BLaER1 treated with 17β-estradiol and CSF1 and Interleukin-3, amounts not matched to agents 10 nM and 100 nM (cell line): Measurements from ENCODE around the gene DPP6.

Experiments used
- H3K27ac ChIP-seq, 11 experiments: shearing (Covaris generic); formaldehyde crosslinking; 2 replicates each; pipeline ENCODE4 v1.8.1; 2022
- H3K27me3 ChIP-seq, 11 experiments: shearing (Covaris generic); formaldehyde crosslinking; 2 replicates each; pipeline ENCODE4 v1.8.1; 2022
- H3K36me3 ChIP-seq, 11 experiments: shearing (Covaris generic); formaldehyde crosslinking; 2 replicates each; pipeline ENCODE4 v1.8.1; 2022
- H3K4me1 ChIP-seq, 10 experiments: shearing (Covaris generic); formaldehyde crosslinking; 2 replicates each; pipeline ENCODE4 v1.8.1; 2022
- H3K4me2 ChIP-seq, 11 experiments: shearing (Covaris generic); formaldehyde crosslinking; 2 replicates each; pipeline ENCODE4 v1.8.1; 2022
- H3K4me3 ChIP-seq, 10 experiments: shearing (Covaris generic); formaldehyde crosslinking; 2 replicates each; pipeline ENCODE4 v1.8.1; 2022
- H3K9ac ChIP-seq, 11 experiments: shearing (Covaris generic); formaldehyde crosslinking; 2 replicates each; pipeline ENCODE4 v1.8.1; 2022
- H3K9me3 ChIP-seq, 11 experiments: shearing (Covaris generic); formaldehyde crosslinking; replicated peaks in 1 of 11; 2 replicates each; pipeline ENCODE4 v1.8.1; 2022
- H4K20me1 ChIP-seq, 11 experiments: shearing (Covaris generic); formaldehyde crosslinking; 2 replicates each; pipeline ENCODE4 v1.8.1; 2022
- Cebpa-rat ChIP-seq, 11 experiments: shearing (Covaris generic); IDR thresholded peaks; 2 replicates each; pipeline ENCODE4 v1.8.1; 2022

DPP6 gene

DNA sequence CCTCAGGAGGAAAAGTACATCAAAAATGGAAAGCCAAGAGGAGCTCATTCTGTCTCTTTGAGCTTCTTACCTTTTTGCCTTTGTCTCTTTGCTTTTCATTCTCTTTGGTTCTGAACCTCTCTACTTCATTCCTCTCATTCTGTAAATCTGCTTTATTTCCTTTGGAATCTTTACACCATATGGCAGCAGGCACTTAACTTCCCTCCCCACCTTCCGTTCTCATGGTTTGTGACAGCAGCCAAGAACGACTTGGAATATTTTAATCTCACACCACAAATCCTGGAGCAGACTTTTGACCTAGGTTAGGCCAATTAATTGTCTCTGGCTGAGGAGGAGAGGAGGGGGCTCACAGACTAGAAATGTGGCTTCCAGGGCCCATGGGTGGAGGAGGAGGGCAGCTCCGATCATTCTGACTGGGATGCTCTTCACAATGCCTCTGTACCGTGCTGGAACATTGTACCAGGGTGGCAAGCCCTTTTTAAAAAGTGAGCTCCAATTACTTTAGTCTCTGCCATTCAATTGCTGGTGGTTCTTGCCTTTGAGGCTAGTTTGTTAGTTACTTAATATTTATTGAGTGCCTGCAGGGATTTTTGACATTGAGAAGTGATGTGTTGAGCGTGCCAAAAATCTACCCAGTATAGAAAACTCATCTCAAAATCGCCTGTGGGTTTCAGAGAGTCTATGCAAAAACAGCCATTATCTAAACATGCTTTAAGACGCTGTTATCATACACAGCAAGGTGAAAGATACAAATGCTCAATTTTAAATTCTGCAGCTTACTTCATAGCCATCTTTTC is 386.6 kb downstream of the DPP6 start:
- Histone ChIP-seq H3K4me2 (no peak overlapping the region), H3K4me1 (no peaks in the 10 kb centered on the region), H3K27ac (no peak overlapping the region), H3K4me3 (no peak overlapping the region), H4K20me1 (no peaks in the 10 kb centered on the region; a peak in 1 of 22 replicates), H3K36me3 (no peaks in the 10 kb centered on the region), H3K9ac (no peak overlapping the region), H3K9me3 (no peaks in the 10 kb centered on the region), H3K27me3 (no peaks in the 10 kb centered on the region)
- TF ChIP-seq Cebpa-rat (IDR thresholded peaks at IDR 0.05) = no peak

DNA sequence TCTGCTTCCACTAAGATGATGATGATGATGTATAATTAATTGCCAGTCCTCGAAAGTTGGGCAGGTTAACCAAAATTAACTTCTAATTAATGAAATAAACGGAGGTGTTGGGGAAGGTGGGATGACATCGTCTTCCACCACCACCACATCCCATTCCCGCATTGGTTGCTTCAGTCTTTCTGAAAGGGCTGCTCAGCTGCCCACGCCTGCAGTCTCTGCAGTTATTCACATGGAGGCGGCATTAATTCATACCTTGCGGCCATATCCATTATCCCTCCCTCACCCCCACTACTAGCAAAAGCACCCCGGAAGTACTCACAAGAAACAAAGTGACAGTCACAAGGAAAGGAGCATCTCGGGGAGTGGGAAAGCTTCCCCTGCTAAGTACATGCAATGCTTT is 387.9 kb downstream of the DPP6 start:
- no peaks in the 10 kb centered on the region for H3K36me3 ChIP-seq
- no peaks in the 10 kb centered on the region; a peak in 1 of 22 replicates for H4K20me1 ChIP-seq
- H3K4me2 ChIP-seq = no peak overlapping the region
- H3K9me3 ChIP-seq = no peaks in the 10 kb centered on the region
- no peak overlapping the region for H3K4me3 ChIP-seq
- no peak overlapping the region for H3K27ac ChIP-seq
- TF ChIP-seq Cebpa-rat (IDR thresholded peaks at IDR 0.05) = no peak
- H3K4me1 ChIP-seq = no peaks in the 10 kb centered on the region
- no peak overlapping the region for H3K9ac ChIP-seq
- H3K27me3 ChIP-seq = no peaks in the 10 kb centered on the region

DNA sequence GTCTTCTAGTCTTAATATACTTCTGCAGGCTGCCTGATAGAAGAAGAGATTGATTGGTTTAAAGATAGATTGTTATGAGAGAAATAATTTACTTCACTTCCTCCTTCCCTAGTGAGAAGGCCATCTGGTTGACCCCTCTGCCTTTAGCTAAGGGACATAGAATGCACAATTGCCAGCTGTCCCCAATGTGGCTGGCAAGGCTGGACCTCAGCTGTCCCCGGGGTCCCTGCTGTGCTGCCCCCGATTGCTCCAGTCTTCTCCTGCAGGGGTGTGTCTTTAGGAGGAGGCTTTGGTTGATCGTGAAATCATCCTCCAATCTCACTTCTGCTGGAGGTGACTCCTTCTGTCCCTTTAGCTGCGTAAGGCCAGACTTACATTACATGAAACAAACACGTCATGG is 388.5 kb downstream of the DPP6 start:
- Histone ChIP-seq H4K20me1 (no peaks in the 10 kb centered on the region; a peak in 1 of 22 replicates), H3K36me3 (no peaks in the 10 kb centered on the region), H3K4me1 (no peaks in the 10 kb centered on the region), H3K9ac (no peak overlapping the region), H3K27ac (no peak overlapping the region), H3K9me3 (peaks cover 0 to 5% (median under 1%) of the 10 kb centered on the region in 11 experiments; a peak in 4 of 22 replicates), H3K27me3 (no peaks in the 10 kb centered on the region), H3K4me3 (no peak overlapping the region), H3K4me2 (no peak overlapping the region)
- TF ChIP-seq Cebpa-rat (IDR thresholded peaks at IDR 0.05) = no peak

DNA sequence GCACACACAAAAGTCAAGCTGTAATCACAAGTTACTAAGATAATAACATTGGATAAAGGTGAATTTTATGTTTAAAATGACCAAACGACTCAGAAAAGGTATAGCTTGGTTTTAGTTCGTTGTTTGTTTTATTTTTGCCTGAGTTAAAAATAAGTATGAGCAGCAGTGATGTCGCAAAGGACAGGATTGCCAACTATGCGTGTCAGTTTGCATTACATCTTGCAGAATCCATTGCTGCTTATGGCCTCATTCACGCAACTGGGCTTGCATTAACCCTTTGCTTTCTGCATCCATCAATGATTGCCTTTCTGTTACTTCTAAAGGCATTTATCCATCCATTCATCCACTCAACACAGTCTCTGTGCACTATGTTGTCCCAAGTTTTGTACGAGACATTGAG is 389.6 kb downstream of the DPP6 start:
- Histone ChIP-seq H3K27ac (no peak overlapping the region), H3K9me3 (peaks cover 0 to 12% (median 6%) of the 10 kb centered on the region in 11 experiments; a peak in 8 of 22 replicates), H4K20me1 (no peaks in the 10 kb centered on the region; a peak in 1 of 22 replicates), H3K36me3 (no peaks in the 10 kb centered on the region), H3K4me3 (no peak overlapping the region), H3K4me1 (no peaks in the 10 kb centered on the region), H3K9ac (no peak overlapping the region), H3K27me3 (no peaks in the 10 kb centered on the region), H3K4me2 (no peak overlapping the region)
- no peak for TF ChIP-seq Cebpa-rat (IDR thresholded peaks at IDR 0.05)

GRCh38 chr7:154442939-154443338 is 390.7 kb downstream of the DPP6 start:
- no peak overlapping the region for H3K9ac ChIP-seq
- TF ChIP-seq Cebpa-rat (IDR thresholded peaks at IDR 0.05) = no peak
- H3K27ac ChIP-seq = no peak overlapping the region
- H3K9me3 ChIP-seq = peaks cover 0 to 13% (median 6%) of the 10 kb centered on the region in 11 experiments; a peak in 8 of 22 replicates
- no peak overlapping the region for H3K4me3 ChIP-seq
- no peak overlapping the region for H3K4me2 ChIP-seq
- H3K36me3 ChIP-seq = no peaks in the 10 kb centered on the region
- no peaks in the 10 kb centered on the region for H3K27me3 ChIP-seq
- H3K4me1 ChIP-seq = no peaks in the 10 kb centered on the region
- H4K20me1 ChIP-seq = no peaks in the 10 kb centered on the region; a peak in 1 of 22 replicates

GRCh38 chr7:154450451-154450850 is 398.3 kb downstream of the DPP6 start:
- no peak overlapping the region for H3K27ac ChIP-seq
- H3K4me2 ChIP-seq = peak overlapping the region in 2 of 11 experiments; percentile 12 to 22; a peak in 1 of 22 replicates
- peaks cover 0 to 14% (median 9%) of the 10 kb centered on the region in 11 experiments; a peak in 9 of 22 replicates for H3K9me3 ChIP-seq
- peaks cover 0 to 8% (median 0%) of the 10 kb centered on the region in 10 experiments; a peak in 1 of 20 replicates for H3K4me1 ChIP-seq
- no peak overlapping the region for H3K9ac ChIP-seq
- H3K36me3 ChIP-seq = no peaks in the 10 kb centered on the region
- no peak overlapping the region for H3K4me3 ChIP-seq
- H4K20me1 ChIP-seq = no peaks in the 10 kb centered on the region
- TF ChIP-seq Cebpa-rat (IDR thresholded peaks at IDR 0.05) = no peak
- H3K27me3 ChIP-seq = no peaks in the 10 kb centered on the region

DNA sequence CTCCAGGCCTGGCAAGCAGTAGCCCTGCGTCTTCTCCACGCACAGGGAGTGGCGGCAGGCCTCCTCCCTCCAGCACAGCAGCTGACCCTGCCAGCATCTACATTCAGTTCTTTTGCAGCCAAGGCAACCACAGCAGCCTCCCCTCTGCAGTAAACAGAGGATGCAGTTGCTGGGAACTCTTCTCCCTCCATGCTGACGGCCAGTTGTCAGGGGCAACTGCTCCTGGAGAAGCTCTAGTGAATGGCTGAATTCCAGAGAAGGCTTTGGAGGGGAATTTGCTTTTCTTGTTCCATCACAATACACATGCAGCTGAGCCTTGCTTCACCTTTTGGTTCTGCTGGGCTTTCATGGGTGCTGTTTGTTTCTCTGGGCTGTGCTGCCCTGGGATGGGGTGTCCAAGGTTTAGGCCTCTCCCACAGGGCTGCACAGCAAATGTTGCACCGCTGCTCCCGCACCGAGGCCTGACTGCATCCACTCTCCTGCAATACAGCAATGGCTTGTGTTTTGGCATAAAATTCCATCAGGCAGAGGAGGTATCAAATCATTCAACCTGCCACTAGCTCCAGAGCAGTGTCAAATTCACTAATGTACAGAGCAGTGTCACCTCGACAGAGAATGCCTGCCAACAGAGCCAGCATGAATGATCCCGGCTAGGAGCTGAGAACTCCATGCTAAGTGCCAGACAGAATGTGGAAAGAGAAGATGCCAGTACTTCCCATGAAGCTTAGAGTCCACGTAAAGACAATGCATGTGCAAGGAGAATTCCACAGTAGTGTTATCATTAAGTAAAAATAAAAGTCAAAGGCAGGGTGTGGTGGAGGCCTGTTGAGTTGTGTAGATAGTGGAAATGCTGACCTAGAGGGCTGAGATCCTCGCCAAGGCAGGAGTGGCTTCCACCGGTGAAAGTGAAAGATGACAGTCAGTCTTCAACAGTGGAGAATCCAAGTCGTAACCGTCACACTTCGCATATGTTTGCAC is 399.6 kb downstream of the DPP6 start:
- Histone ChIP-seq H3K9me3 (peaks cover 0 to 11% (median 5%) of the 10 kb centered on the region in 11 experiments; a peak in 7 of 22 replicates), H4K20me1 (no peaks in the 10 kb centered on the region), H3K27me3 (no peaks in the 10 kb centered on the region), H3K27ac (no peak overlapping the region), H3K9ac (no peak overlapping the region), H3K4me2 (no peak overlapping the region), H3K4me1 (peaks cover 0 to 8% (median 0%) of the 10 kb centered on the region in 10 experiments; a peak in 1 of 20 replicates), H3K36me3 (no peaks in the 10 kb centered on the region), H3K4me3 (no peak overlapping the region)
- no peak for TF ChIP-seq Cebpa-rat (IDR thresholded peaks at IDR 0.05)

DNA sequence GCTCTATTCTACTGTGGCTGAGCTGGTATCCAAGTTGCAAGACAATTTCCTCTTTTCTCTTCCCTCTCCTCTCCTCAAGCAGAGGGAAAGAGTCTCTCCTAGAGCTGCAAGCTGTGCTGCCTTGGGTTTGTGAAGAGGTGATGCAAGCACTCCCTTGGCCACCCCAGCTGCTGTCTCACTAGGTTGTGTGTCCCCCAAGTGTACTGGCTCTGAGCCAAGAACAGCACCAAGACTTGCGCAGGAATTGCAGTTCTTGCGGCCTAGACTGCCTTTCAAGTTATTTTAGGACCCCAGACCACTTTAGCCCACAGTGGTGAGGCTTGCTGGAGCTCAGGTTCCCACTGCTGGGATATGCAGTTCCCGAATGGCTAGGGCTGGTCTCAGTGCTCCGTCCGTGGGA is 411.6 kb downstream of the DPP6 start:
- Histone ChIP-seq H3K4me3 (no peak overlapping the region), H3K4me2 (no peak overlapping the region)
- TF ChIP-seq Cebpa-rat (IDR thresholded peaks at IDR 0.05) = no peak

GRCh38 chr7:154469652-154470051 is 417.5 kb downstream of the DPP6 start:
- Histone ChIP-seq H3K27me3 (no peaks in the 10 kb centered on the region), H3K9me3 (peaks cover 0 to 5% (median 0%) of the 10 kb centered on the region in 11 experiments; a peak in 1 of 22 replicates), H3K9ac (no peak overlapping the region), H3K4me1 (no peaks in the 10 kb centered on the region), H3K4me3 (no peak overlapping the region), H3K36me3 (no peaks in the 10 kb centered on the region), H3K4me2 (no peak overlapping the region), H3K27ac (no peak overlapping the region), H4K20me1 (no peaks in the 10 kb centered on the region)
- no peak for TF ChIP-seq Cebpa-rat (IDR thresholded peaks at IDR 0.05)

More for the DNA sequence above, 411.6 kb downstream of the DPP6 start:
- H4K20me1 ChIP-seq = no peaks in the 10 kb centered on the region
- peaks cover 5 to 20% (median 13%) of the 10 kb centered on the region in 11 experiments; a peak in 17 of 22 replicates for H3K9me3 ChIP-seq
- no peaks in the 10 kb centered on the region for H3K27me3 ChIP-seq
- H3K4me1 ChIP-seq = no peaks in the 10 kb centered on the region
- no peaks in the 10 kb centered on the region for H3K36me3 ChIP-seq
- no peak overlapping the region for H3K9ac ChIP-seq
- H3K27ac ChIP-seq = no peak overlapping the region
